CD4-positive, alpha-beta T cell treated with Interleukin-15 for 1 hour (primary cell): ENCODE data around the gene COPZ1.
A peak's percentile ranks its signal among the peaks of the same experiment; 100 is the strongest.
"Not testable (repeated sequence)": the region's sequence is repeated elsewhere in the genome, so short reads cannot be mapped to it uniquely, and the experiment has no call there.

Source experiments
- DNase-seq: peaks from one replicate; pipeline ENCODE4 v3.0.0-alpha.2; 2020

The COPZ1 gene

GRCh38 chr12:54324617-54325441 is at the start of gene COPZ1:
Gene COPZ1, plus strand, starts transcription at chr12:54325131. Its CDS starts 33 bp downstream, at chr12:54325164.
- peak; percentile 98 for DNase-seq

DNA sequence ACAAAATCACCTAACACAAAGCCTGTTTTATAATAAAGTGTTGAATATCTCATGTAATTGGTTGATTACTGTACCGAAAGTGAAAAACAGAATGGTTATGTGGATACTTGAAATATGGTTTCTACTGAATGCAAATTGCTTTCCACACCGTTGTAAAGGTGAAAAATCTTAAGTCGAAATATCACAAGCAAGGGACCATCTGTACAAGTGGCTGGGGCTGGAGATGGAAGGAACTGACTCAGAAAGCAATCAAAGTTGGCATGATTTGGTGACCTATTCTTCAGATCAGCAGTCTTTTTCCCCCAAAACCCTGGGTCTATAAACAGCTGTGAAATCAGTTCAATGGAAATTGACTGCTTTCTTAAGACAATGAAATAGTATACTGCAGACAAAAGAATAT is 48.6 kb upstream of the COPZ1 start:
- no peak for DNase-seq

- DNase-seq, result no peak
These were observed 47.1 kb upstream of the COPZ1 start for GRCh38 chr12:54277823-54278276.

- DNase-seq, result no peak
These were observed 45.7 kb upstream of the COPZ1 start for GRCh38 chr12:54279227-54279631.

DNA sequence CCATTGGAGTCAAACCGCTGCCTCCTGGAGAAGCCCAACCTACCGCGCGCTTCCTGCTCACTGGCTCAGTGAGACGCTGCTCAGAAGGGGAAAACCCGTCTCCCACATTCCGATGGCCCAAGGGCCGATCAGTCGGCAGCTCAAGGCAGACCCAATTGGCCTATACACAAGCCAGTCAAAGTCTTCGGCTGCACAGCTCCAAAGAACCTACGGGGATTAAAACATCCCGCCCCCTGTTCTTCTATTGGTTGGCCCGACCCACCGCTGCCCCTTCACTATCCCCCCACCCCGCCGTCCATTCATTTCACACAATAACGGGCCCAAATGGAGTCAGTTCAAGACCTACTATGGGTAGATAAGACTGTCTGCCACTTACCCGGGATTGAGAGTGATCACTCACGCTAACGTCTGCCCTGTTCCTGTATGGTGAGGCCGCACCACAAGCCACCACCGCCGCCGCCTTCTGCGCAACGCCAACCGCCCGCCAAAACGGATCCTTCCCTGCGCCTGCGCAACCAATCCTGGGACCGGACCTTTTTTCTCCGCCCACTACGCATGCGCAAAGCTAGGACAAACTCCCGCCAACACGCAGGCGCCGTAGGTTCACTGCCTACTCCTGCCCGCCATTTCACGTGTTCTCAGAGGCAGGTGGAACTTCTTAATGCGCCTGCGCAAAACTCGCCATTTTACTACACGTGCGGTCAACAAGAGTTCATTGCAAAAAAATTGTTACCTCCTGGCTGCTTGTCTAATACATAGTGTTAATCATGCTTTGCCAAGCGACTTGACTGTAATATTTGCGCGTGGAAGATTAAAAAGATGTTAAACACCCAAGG is 45.1 kb upstream of the COPZ1 start, which contains the start of gene CBX5:
CBX5 (minus strand) TSS at position 491 of the 836 bp plus-strand sequence. CDS start 22,472 bp downstream, outside the sequence.
- DNase-seq, result peak; percentile 100

DNA sequence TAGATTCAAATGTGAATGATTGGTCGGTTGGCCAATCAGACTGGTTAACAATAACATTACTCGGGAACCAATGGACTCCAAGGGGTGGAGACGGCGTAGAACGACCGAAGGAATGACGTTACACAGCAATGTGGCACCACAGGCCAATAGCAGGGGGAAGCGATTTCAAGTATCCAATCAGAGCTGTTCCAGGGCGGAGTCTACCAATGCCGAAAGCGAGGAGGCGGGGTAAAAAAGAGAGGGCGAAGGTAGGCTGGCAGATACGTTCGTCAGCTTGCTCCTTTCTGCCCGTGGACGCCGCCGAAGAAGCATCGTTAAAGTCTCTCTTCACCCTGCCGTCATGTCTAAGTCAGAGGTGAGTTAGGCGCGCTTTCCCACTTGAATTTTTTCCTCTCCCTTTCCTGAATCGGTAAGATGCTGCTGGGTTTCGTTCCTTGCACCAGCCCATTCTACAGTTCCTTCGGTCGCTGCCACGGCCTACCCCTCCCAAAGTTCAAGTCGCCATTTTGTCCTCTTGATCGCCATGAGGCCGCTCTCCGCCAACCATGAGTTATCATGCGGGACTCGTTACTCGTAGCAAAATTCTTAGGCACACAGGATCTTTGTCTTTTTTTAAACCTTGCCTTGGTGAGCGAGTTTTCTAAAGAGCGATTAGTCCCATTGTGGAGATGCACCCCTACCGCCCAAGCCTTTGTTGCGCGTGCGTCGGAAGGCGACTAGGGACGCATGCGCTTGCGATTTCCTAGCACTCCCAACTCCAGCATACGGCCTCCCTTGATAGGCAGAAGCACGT is 44.3 kb upstream of the COPZ1 start, which contains the start of gene HNRNPA1:
HNRNPA1 (plus strand) TSS at position 259 of the 793 bp plus-strand sequence; CDS start at position 341, 82 bp downstream.
- peak; percentile 99 for DNase-seq

GRCh38 chr12:54281261-54281638 is 43.7 kb upstream of the COPZ1 start:
- not testable (repeated sequence) for DNase-seq

DNA sequence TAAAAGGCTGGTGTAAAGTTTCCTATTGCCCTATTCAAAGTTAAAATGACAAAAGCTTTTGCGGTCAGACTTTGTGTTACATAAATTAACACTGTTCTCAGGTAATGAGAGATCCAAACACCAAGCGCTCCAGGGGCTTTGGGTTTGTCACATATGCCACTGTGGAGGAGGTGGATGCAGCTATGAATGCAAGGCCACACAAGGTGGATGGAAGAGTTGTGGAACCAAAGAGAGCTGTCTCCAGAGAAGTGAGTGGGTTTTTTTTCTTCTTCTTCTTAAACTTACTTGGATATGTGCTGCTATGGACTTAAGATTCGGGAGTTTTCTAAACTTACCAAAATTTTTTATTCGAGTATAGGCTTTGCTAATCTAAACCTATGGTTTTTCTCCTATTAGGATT is 43.2 kb upstream of the COPZ1 start:
- DNase-seq, result not testable (repeated sequence)

DNA sequence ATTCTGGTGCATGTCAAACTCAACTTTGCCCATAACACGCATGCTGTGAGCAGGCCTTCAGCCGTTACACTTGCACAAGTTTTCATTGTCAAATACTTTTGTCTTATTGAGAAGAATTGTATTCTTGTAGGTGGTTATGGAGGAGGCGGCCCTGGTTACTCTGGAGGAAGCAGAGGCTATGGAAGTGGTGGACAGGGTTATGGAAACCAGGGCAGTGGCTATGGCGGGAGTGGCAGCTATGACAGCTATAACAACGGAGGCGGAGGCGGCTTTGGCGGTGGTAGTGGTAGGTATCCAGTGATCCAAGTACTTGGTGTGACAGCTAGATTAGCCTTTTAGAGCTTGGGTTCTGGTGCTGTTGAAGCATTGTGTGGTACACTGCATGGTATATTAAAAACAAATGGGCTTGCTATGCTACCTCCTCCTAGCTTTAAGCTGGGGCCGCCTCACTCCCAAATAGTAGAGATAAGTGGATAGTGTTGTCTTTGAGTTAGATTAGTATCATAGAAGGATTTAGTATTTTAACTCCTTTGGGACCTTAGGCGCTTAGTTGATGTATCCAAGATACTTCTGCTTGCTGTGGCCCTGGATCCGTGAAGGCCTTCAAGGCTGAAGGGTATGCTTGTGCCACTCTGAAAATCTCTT is 41.9 kb upstream of the COPZ1 start:
- DNase-seq, result no peak

GRCh38 chr12:54284070-54284780 is 40.7 kb upstream of the COPZ1 start:
- not testable (repeated sequence) for DNase-seq

DNA sequence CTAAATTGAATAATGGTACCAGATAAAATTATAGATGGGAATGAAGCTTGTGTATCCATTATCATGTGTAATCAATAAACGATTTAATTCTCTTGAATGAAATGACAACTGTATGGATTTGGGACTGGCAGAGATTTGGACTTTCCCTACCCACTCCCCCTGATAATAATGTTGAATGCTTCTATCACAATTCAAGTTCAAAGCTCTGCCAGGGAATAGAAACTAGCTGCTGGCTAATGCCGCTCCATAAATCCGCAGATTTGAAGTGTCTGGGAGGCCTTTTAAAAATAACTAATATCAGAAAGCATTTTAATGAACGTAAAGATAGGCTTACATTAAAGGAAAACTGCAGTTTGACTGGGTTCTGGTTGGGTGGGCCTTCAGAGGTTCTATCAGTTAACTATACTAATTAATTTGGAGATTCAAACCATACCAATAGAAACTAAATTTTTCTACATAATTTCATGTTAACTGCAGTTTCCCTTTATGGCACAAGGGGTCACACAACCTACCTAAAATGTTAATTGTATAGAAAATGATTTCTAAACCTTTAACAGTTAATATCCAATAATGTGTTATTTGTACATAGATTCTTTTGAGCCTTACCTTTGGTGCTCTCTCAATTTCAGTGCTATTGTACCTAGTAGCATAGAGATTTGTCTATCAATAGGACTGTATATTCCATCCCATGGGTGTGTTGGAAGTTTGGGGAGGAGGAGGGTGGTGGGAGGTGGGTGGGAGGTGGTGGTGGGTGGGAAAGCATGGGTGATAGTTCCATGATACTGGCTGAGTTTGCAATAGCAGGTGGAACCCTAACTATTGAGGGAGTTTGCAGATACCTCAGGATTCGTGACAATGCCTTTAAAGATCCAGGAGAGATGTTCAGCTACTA is 39.5 kb upstream of the COPZ1 start:
- no peak for DNase-seq

DNA sequence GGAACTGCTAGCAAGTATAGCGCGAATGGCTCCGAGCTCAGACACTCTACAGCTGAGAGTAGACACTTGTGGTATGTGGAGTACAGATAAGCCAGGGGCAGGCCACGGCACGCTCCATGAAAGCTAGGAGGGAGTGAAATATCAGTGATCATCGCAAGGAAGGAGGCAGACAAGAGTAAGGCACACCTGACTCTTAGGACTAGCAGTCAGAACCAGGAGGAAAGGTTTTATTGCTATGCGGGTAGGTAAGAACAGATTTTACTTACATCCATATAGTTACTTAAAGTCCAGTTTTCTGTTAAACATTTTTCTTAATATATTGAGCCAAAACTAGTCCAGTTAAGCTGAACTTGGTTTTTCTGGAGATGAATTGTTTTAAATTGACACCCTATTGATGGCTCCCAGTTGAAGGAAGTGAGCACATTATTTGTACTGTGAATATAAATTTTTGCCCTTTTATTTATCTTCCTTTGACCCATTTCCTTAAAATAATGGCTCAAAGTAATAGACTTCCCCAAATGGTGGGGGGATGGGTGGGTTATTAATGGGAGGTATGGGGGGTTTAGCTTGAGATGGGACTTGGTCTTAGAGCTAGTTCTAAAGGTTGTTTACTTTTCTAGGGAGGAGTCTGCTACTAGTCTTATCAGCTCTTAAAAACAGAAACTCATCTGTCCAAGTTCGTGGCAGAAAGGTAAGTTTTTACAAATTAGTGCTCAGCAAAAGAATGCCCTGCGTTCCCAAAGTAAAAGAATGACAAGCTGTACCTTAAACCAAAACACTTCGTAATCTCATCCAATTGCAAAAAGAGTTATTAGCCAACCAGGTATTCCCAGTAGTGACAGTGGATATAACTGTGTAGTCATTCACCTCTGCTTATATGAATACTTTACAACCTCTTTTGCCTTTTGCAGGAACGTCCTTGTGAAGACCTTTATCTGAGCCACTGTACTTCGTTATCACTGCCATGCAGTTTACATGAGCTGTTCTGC is 38.6 kb upstream of the COPZ1 start:
- DNase-seq, result no peak

GRCh38 chr12:54287261-54288157 is 37.4 kb upstream of the COPZ1 start:
- DNase-seq, result no peak

DNA sequence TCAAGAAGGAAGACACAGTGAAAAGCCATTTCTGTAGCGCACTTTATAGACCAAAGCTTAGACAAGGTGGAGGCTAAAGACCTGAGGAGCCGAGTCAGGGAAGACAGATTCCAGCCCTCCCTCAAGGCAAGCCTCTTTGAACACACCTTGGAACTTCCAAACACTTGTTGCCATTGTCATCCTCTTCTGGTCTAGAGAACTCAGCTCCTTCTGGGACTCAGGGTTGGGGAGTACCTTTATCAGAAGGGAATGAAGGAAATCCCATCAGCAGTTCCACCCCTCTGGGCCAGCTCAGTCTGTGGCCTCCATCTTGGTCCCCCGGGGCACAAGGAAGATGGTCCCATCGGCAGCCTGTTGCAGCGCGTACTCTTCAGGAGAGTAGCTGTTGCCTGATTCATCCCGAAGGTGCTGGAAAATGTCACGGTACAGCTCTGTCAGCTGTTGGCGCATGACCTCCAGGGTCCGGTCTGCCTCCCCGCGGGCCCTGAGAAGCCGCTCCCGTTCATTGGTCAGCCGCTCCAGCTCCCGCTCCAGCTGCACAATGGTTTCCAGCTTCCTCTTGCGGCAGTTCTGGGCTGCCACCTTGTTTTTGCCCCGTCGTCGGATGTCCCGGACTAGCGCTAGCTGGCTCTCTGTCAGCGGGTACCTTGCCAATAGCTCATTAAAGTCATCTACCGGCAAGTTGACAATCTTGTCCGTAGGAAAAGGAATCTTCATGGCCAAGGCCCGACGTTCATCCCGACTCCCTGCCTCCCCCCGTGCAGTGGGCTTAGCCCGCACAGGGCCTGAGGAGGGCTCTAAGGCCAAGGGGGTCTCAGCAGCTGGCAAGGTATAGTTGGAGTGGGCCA is 32.6 kb upstream of the COPZ1 start:
- no peak for DNase-seq

DNA sequence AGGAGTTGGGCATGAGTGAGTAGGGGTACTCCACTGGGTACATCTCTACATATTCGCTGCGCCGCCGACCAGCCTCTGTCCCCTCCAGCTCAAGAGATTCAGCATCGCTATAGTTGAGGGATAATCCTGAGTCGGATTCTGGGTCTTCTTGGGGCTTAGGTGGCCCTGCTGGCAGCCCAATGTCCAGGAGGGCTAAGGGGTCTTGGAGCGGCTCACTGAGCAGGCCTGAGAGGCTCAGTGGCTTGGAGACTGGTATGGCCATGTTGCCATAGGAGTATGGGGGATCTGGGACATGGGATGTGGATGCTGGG is 32.0 kb upstream of the COPZ1 start:
- no peak for DNase-seq

DNA sequence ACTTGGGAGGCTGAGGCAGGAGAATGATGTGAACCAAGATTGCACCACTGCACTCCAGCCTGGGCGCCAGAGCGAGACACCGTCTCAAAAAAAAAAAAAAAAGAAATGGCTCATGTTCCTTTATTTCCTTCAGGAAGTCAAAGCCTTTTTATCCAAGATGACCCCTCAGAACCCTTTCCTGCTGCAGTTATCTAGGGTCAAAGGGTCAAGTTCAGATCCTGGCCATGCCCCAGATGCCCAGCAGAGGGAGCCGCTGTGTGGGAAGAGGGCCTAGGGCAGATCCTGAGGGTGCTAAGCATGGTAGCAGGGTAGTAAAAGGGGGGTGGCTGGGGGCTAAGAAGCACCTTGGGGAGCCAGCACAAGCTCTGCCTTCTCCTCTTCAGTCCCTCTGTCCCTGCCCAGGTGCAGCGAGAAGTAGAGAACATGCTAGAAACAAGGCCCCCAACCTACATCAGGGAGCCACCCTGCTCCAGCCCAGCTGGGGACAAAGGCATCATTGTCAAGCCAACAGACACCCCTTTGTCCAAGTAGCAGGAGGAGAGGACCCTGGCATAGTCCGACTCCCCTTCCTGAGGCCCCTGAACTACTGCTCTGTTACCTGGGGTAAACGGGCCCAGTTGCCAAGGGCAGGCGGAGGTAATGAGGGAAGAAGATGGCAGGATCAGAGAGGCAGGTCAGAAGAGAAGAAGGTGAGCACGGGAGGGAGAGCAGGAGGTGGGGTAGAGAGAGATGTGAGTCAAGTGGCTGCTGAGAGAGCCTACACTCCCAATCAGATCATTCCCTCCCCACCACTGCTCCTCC is 30.6 kb upstream of the COPZ1 start:
- DNase-seq, result peak; percentile 56
